ENCODE data around the gene PDCD1.

PDCD1 gene

GRCh38 chr2:241853651-241854341, 4.9 kb downstream of the PDCD1 start:
- TF ChIP-seq, protein P1, sequence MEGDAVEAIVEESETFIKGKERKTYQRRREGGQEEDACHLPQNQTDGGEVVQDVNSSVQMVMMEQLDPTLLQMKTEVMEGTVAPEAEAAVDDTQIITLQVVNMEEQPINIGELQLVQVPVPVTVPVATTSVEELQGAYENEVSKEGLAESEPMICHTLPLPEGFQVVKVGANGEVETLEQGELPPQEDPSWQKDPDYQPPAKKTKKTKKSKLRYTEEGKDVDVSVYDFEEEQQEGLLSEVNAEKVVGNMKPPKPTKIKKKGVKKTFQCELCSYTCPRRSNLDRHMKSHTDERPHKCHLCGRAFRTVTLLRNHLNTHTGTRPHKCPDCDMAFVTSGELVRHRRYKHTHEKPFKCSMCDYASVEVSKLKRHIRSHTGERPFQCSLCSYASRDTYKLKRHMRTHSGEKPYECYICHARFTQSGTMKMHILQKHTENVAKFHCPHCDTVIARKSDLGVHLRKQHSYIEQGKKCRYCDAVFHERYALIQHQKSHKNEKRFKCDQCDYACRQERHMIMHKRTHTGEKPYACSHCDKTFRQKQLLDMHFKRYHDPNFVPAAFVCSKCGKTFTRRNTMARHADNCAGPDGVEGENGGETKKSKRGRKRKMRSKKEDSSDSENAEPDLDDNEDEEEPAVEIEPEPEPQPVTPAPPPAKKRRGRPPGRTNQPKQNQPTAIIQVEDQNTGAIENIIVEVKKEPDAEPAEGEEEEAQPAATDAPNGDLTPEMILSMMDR (IDR thresholded peaks at IDR 0.05; ENCODE audit: control insufficient read depth, insufficient read depth, low read depth, low read length, missing control alignments) = no peak
- no peak overlapping the region for H3K4me3 ChIP-seq (ENCODE audit: control insufficient read depth, low read depth, low read length)
- no peak for DNase-seq (ENCODE audit: low read depth)

GRCh38 chr2:241852981-241853631, 5.6 kb downstream of the PDCD1 start:
- H3K4me3 ChIP-seq (ENCODE audit: control insufficient read depth, low read depth, low read length) = no peak overlapping the region
- DNase-seq (ENCODE audit: low read depth) = no peak
- TF ChIP-seq, protein P1 (IDR thresholded peaks at IDR 0.05; ENCODE audit: control insufficient read depth, insufficient read depth, low read depth, low read length, missing control alignments) = no peak

- H3K4me3 ChIP-seq (ENCODE audit: control insufficient read depth, low read depth, low read length) = no peak overlapping the region
- DNase-seq (ENCODE audit: low read depth) = no peak
- TF ChIP-seq, protein P1 (IDR thresholded peaks at IDR 0.05; ENCODE audit: control insufficient read depth, insufficient read depth, low read depth, low read length, missing control alignments) = no peak
Measured at GRCh38 chr2:241852116-241852980, 6.3 kb downstream of the PDCD1 start.

- TF ChIP-seq, protein P1 (IDR thresholded peaks at IDR 0.05; ENCODE audit: control insufficient read depth, insufficient read depth, low read depth, low read length, missing control alignments) = no peak
- H3K4me3 ChIP-seq (ENCODE audit: control insufficient read depth, low read depth, low read length) = no peak overlapping the region
- no peak for DNase-seq (ENCODE audit: low read depth)
Measured at GRCh38 chr2:241851325-241852115, 7.2 kb downstream of the PDCD1 start.

- no peak for DNase-seq (ENCODE audit: low read depth)
- no peak overlapping the region for H3K4me3 ChIP-seq (ENCODE audit: control insufficient read depth, low read depth, low read length)
- TF ChIP-seq, protein P1 (IDR thresholded peaks at IDR 0.05; ENCODE audit: control insufficient read depth, insufficient read depth, low read depth, low read length, missing control alignments) = no peak
Measured at GRCh38 chr2:241850544-241851324, 8.0 kb downstream of the PDCD1 start.

Measured in AG09309 (cell line).